Lower leg skin (tissue), 3 donors: ENCODE data around the gene MEGF6.

Source experiments
- POLR2A ChIP-seq, 2 donors: fragments of 450-650 bp; IDR thresholded peaks; one replicate each; pipeline ENCODE4 v1.6.1; 2016 to 2017; ENCODE audit warnings: antibody characterized with exemption in 2 of 2, mild to moderate bottlenecking in 1 of 2, moderate library complexity in 1 of 2
- TF ChIP-seq, protein P1 (sequence below), 3 donors: fragments of 450-650 bp; IDR thresholded peaks; one replicate each; pipeline ENCODE4 v1.5.1; 2016; ENCODE audit warnings: antibody characterized with exemption in 3 of 3, mild to moderate bottlenecking in 3 of 3, moderate library complexity in 2 of 3

GRCh38 chr1:3610527-3611169 lies 660 bp downstream of the MEGF6 start:
- TF ChIP-seq, protein P1, sequence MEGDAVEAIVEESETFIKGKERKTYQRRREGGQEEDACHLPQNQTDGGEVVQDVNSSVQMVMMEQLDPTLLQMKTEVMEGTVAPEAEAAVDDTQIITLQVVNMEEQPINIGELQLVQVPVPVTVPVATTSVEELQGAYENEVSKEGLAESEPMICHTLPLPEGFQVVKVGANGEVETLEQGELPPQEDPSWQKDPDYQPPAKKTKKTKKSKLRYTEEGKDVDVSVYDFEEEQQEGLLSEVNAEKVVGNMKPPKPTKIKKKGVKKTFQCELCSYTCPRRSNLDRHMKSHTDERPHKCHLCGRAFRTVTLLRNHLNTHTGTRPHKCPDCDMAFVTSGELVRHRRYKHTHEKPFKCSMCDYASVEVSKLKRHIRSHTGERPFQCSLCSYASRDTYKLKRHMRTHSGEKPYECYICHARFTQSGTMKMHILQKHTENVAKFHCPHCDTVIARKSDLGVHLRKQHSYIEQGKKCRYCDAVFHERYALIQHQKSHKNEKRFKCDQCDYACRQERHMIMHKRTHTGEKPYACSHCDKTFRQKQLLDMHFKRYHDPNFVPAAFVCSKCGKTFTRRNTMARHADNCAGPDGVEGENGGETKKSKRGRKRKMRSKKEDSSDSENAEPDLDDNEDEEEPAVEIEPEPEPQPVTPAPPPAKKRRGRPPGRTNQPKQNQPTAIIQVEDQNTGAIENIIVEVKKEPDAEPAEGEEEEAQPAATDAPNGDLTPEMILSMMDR (IDR thresholded peaks at IDR 0.05): no peak
- TF ChIP-seq POLR2A (IDR thresholded peaks at IDR 0.05): no peak
